IPS-20b (cell line): ENCODE data around the gene GPA33.
A peak's percentile ranks its signal among the peaks of the same experiment; 100 is the strongest.

Experiments used
- H3K27ac ChIP-seq: one replicate; pipeline ENCODE4 v1.5.1; 2013; ENCODE audit warnings: low read length
- H3K27me3 ChIP-seq: 2 replicates; pipeline ENCODE4 v1.6.1; 2013; ENCODE audit warnings: mild to moderate bottlenecking, low read length, inconsistent platforms; ENCODE audit not compliant: insufficient read depth
- H3K36me3 ChIP-seq: 2 replicates; pipeline ENCODE4 v1.6.1; 2013; ENCODE audit warnings: low read depth, mild to moderate bottlenecking, inconsistent platforms, low read length, moderate library complexity; ENCODE audit not compliant: insufficient read depth
- H3K4me1 ChIP-seq: 2 replicates; pipeline ENCODE4 v1.6.1; 2013; ENCODE audit warnings: mild to moderate bottlenecking, control low read depth, inconsistent platforms, low read length, moderate library complexity; ENCODE audit not compliant: insufficient read depth
- H3K4me3 ChIP-seq: 2 replicates; pipeline ENCODE4 v1.5.1; 2013; ENCODE audit warnings: mild to moderate bottlenecking, low read length, inconsistent platforms
- H3K9ac ChIP-seq: 2 replicates; pipeline ENCODE4 v1.6.1; 2013; ENCODE audit warnings: low read depth, mild to moderate bottlenecking, inconsistent platforms, low read length, moderate library complexity
- H3K9me3 ChIP-seq: 2 replicates; pipeline ENCODE4 v1.6.1; 2013; ENCODE audit warnings: mild to moderate bottlenecking, low read depth, low read length, inconsistent platforms; ENCODE audit not compliant: insufficient read depth

GPA33 gene, protein sequence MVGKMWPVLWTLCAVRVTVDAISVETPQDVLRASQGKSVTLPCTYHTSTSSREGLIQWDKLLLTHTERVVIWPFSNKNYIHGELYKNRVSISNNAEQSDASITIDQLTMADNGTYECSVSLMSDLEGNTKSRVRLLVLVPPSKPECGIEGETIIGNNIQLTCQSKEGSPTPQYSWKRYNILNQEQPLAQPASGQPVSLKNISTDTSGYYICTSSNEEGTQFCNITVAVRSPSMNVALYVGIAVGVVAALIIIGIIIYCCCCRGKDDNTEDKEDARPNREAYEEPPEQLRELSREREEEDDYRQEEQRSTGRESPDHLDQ

DNA sequence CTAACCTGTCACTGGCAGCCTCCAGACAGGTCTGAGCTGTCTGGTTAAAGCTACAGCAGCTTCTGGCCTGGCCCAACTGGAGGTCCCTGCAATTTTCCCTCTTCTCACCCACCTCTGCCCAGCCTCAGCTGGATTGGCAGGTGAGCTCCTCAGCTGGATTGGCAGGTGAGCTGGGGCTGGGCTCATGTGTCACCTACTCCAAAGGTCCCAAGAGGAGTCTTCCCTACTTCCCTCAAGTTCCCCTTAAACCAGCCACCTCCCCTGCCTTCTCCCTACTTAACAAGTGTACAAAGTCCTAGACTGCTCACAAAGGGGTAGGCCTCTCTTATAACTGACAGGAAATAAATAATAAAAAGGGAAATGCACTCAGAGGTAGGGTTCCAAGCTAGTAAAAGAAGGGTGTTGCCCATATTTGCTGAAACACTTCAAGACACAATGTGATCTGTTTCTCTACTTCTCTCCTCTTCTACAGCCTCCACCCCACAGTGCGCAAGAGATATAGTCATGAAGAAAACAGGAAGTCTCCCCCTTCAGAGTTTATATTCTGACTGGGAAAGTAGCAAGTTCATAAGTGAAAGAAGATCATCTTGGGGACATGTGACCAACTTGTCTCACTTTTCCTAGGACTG, at the start of gene GPA33:
Gene GPA33 (minus strand): TSS at position 64 of the 629 bp plus-strand sequence. CDS start 90 bp downstream, outside the sequence.
- H3K27me3 ChIP-seq = no peaks in the 10 kb centered on the region
- no peaks in the 10 kb centered on the region for H3K36me3 ChIP-seq
- H3K27ac ChIP-seq = no peak within 1 kb of the TSS
- H3K9ac ChIP-seq = no peak within 1 kb of the TSS
- H3K4me1 ChIP-seq = peaks cover 6% of the 10 kb centered on the region
- H3K4me3 ChIP-seq = no peak within 1 kb of the TSS
- no peaks in the 10 kb centered on the region for H3K9me3 ChIP-seq

DNA sequence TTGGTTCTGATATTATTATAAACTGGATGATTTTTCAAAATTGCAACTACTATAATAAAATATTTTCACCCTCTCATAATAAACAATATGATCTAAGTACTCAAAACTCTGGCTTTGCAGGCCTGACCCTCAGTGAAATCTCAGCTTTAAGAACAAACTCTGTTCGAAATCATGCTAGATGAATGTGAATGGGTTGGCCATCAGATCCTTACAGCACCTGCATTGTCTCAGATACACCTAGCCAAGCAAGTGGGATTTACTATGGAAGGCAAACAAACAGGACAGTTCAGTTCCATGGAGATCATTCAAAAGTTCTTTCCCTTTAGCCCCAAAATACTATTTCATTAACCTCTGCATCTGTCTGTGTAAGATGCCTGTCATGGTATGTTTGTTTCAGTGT, 48.5 kb upstream of the GPA33 start:
- Histone ChIP-seq H3K4me1 (peaks cover 49% of the 10 kb centered on the region), H3K27me3 (no peaks in the 10 kb centered on the region), H3K36me3 (no peaks in the 10 kb centered on the region), H3K4me3 (no peak overlapping the region), H3K9me3 (no peaks in the 10 kb centered on the region), H3K9ac (no peak overlapping the region), H3K27ac (no peak overlapping the region)

DNA sequence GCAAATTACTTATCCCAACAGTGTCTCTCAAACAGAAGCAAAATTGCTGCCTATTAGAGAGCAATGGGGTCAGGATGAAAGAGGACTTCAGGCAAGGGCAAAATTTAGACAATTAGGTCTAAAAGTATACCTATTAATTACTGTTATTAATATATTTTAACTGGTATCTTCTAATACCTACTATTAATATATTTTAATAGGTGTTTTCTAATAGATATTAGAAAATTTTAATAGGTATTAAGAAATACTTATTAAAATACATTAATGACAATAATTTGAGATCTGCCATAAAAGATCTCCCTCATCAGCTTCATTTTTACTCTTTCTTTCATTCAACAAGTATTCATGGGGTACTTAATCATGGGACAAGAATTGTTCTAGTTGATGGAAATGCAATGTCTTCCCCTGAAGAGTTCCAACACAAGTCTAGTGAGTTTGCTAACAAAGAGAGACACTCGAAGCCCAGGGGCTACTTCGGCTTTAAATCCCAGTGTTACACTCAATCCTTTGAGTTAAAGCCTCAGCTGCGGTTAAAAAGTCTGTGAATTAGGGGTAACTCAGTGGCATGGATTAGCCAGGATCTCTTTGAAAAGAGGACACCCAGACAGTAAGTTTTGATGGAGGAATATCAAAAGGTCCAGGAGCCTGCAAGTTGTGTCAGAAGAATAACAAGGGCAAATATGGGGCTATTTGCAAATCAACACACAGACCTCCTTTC, 47.8 kb upstream of the GPA33 start:
- H3K4me1 ChIP-seq = peaks cover 49% of the 10 kb centered on the region
- no peaks in the 10 kb centered on the region for H3K36me3 ChIP-seq
- no peak overlapping the region for H3K4me3 ChIP-seq
- no peak overlapping the region for H3K27ac ChIP-seq
- no peaks in the 10 kb centered on the region for H3K9me3 ChIP-seq
- no peaks in the 10 kb centered on the region for H3K27me3 ChIP-seq
- no peak overlapping the region for H3K9ac ChIP-seq

DNA sequence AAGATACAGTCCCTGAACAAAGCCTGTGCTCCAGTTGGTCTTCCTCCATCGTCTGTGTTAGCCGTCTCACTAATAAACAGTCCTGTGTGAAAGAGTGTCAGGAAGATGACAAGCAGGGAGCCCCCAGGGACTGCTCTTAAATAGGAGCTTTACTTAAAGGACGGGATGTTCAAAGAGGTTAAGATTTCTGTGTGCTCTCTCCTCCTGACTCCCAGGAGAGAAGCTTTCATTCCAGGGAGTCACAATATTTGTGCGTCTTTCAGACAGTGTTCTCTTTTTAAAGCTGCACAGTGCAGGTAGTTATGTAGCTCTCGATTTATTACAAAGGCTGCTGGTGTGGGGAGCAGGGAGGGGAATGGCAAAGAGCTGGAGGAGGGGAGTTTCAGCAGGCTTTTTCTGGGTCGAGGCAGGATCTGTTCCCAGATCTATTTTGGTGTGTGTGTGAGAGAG, 47.2 kb upstream of the GPA33 start:
- Histone ChIP-seq H3K27me3 (no peaks in the 10 kb centered on the region), H3K4me3 (no peak overlapping the region), H3K9ac (no peak overlapping the region), H3K9me3 (no peaks in the 10 kb centered on the region), H3K4me1 (peaks cover 49% of the 10 kb centered on the region), H3K27ac (no peak overlapping the region), H3K36me3 (no peaks in the 10 kb centered on the region)

DNA sequence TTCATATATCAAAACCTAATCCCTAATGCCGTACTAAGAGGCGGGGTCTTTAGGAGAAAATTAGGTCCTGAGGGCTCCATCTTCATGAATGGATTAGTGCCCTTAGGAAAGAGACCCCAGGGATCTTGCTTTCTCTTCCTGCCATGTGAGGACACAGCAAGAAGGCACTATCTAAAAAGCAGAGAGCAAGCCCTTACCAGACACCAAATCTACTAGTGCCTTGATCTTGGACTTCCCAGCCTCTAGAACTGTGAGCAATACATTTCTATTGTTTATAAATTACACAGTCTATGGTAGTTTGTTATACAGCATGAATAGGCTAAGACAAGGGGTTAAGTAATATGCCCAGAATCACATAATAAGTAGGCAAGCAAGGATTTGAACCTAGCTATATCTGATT, 46.6 kb upstream of the GPA33 start:
- Histone ChIP-seq H3K27me3 (no peaks in the 10 kb centered on the region), H3K27ac (no peak overlapping the region), H3K4me1 (peaks cover 49% of the 10 kb centered on the region), H3K36me3 (no peaks in the 10 kb centered on the region), H3K9ac (no peak overlapping the region), H3K9me3 (no peaks in the 10 kb centered on the region), H3K4me3 (no peak overlapping the region)

DNA sequence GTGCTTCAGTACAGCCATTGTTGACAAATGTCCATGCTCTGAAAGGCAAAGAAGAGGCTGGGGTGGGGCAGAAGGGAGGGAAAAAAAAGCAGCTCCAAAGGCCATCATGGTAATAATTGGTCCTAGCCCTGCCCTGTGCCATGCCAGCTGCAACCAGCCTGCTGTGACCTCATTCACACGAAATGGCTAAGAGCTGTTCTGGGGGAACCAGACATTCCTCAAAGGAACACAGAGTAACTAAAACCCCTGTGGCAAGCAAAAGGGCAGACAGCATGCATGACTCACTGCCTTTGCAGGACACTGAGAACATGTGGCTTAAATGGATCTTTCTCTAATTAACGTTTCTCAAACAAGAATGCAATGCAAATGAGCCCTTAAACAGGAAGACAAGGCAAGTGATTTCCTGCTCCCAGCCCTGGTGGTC, 46.0 kb upstream of the GPA33 start:
- Histone ChIP-seq H3K36me3 (no peaks in the 10 kb centered on the region), H3K4me1 (peaks cover 49% of the 10 kb centered on the region), H3K9me3 (no peaks in the 10 kb centered on the region), H3K9ac (0 out of 2 replicates have a peak overlapping the region, but pooled peaks have one; percentile 6), H3K4me3 (no peak overlapping the region), H3K27ac (no peak overlapping the region), H3K27me3 (no peaks in the 10 kb centered on the region)

DNA sequence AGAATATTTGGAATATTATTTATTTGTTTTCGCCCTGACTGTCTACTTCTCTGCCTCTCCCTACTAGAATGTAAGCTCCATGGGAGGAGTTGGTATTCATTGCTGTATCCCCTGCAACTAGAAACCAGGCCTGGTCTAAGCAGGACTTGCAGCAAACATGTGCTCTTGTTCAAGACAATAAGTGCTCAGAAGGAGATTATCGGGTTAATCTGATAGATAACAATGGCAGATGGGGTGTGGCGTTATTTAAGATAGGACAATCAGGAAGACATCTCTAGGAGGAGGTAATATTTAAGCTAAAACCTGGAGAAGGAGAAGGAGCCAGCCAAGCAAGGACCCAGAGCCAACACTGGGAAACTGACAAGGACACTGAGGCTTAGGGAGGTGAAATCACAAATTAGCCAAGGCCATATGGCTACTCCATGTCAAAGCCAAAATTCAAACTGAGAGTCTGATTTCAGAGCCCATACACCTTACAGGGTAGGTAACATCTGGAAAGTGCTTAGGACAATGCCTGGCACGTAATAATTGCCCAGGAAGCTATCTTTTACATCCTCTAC, 45.2 kb upstream of the GPA33 start:
- no peaks in the 10 kb centered on the region for H3K36me3 ChIP-seq
- peaks cover 49% of the 10 kb centered on the region for H3K4me1 ChIP-seq
- H3K9ac ChIP-seq = no peak overlapping the region
- H3K9me3 ChIP-seq = no peaks in the 10 kb centered on the region
- no peak overlapping the region for H3K4me3 ChIP-seq
- no peaks in the 10 kb centered on the region for H3K27me3 ChIP-seq
- H3K27ac ChIP-seq = no peak overlapping the region

DNA sequence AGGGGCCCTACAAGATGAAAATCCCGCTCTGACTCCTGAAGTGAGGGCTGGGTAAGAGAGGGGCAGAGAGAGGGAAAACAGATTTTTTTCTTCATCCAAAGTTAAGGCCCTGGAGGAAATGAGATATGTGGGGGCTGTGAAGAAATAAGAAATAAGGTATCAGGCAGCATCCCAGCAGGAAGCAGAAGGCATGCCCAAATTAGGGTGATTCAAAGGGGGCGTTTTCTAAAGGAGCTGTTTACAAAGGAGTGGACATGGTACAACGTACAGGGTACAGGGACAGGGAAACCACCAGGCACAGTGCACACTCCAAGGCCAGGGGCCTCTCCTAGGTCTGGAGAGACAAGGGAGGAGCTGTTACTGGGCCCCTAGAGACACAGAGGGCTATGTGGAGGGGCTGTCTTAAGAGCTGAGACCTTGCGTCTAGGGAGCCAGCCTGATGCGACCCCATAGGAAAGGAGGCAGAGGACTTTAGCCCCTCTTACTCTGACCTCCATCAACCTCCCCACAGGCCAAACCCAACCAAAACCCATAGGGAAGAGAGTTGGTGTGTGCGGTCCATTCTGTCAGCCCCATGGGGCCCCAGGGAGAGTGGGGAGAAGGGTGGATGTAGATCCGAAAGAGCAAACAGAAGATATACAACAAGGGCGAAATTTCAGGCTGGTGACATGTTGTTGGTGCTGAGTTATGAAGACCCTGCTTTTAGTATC, 42.3 kb upstream of the GPA33 start:
- no peak overlapping the region for H3K27ac ChIP-seq
- H3K27me3 ChIP-seq = no peaks in the 10 kb centered on the region; the same call in 1 of the 2 replicates

DNA sequence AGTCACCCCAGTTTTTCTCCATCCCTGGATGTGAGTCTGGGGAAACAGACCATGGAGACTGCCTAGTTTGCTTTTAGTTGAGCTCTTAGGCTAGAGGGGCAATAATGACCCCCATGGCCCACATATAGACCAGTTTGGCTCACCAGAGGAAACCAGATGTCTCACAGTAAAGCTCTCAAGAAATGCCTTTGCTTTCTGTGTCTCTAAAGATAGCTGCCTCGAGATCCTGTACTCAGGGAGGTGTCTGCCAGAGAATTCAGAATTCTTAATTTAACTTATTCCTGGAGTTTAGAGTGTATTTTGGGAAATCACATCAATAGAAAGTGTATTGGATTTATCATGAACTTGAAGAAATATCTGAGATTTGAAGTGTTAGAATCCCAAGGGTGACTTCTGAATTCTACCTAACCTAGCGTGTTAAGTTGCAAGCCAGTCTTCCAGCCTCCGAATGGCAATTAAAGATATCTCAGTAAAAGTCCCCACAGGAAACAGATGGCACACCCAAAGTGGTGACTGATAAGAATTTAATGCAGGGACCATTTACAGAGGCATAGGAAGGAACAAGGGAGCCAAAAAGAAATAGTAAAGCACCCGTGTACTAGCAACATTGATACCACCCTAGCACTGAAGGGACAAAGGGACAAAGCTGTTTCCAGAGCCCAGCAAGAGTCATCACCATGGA, 40.8 kb upstream of the GPA33 start:
- Histone ChIP-seq H3K27ac (no peak overlapping the region), H3K9me3 (no peaks in the 10 kb centered on the region), H3K4me1 (peaks cover 12% of the 10 kb centered on the region), H3K36me3 (no peaks in the 10 kb centered on the region), H3K9ac (no peak overlapping the region), H3K27me3 (no peaks in the 10 kb centered on the region; the same call in 1 of the 2 replicates), H3K4me3 (no peak overlapping the region)

More for the DNA sequence above, 42.3 kb upstream of the GPA33 start:
- H3K4me3 ChIP-seq = no peak overlapping the region
- H3K36me3 ChIP-seq = no peaks in the 10 kb centered on the region
- peaks cover 26% of the 10 kb centered on the region for H3K4me1 ChIP-seq
- H3K9ac ChIP-seq = no peak overlapping the region
- no peaks in the 10 kb centered on the region for H3K9me3 ChIP-seq

DNA sequence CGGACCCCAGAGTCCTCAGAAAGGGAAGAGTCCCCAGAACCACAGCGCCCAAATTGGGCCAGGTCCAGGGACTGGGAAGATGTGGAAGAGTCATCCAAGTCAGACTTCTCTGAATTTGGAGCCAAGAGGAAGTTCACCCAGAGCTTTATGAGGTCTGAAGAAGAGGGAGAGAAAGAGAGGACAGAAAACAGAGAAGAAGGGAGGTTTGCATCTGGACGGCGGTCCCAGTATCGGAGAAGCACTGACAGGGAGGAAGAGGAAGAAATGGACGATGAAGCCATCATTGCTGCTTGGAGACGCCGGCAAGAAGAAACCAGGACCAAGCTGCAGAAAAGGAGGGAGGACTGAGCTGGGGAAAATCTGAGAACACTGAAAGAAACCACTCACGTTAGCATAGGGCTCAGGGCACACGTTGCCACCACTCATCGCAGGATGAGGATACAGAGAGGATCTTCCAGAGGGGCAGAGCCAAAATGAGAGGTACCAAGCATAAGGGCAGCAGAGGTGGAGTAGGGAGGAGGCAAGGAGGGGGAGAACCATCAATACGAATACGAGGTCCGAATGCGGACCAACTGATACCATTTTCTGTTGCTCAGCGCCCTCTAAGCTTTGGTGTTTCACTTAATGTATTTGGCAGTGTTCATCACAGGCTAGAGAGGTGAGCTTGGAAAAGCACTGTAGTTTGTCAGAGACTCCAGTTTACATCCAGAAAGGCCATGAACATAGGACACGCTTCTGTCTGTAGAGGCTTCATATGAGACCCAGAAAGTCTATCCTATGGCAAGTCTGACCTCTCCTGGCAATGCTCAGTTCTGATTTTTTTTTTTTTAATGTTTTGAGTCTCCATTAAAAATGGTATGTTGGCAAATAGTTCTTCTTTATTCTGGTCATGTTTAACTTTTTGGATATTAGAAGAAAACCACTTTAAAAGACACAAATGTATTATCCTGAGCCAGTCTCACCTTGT, 38.4 kb upstream of the GPA33 start:
- no peaks in the 10 kb centered on the region; the same call in 1 of the 2 replicates for H3K4me1 ChIP-seq
- H3K9ac ChIP-seq = no peak overlapping the region
- no peak overlapping the region for H3K27ac ChIP-seq
- H3K4me3 ChIP-seq = no peak overlapping the region
- no peaks in the 10 kb centered on the region for H3K36me3 ChIP-seq
- no peaks in the 10 kb centered on the region for H3K9me3 ChIP-seq
- H3K27me3 ChIP-seq = no peaks in the 10 kb centered on the region; the same call in 1 of the 2 replicates
